NCI-H82 treated with DMSO at 0.1 percent for 48 hours (cell line): ENCODE measurements around the gene SPTBN2.
"Not testable (repeated sequence)": the region's sequence is repeated elsewhere in the genome, so short reads cannot be mapped to it uniquely, and the experiment has no call there.

Experiments
- DNase-seq: peaks from one replicate; lab custom pipeline; 2025; ENCODE audit not compliant: unreplicated experiment; lab: John Stamatoyannopoulos, UW

The SPTBN2 gene

DNA sequence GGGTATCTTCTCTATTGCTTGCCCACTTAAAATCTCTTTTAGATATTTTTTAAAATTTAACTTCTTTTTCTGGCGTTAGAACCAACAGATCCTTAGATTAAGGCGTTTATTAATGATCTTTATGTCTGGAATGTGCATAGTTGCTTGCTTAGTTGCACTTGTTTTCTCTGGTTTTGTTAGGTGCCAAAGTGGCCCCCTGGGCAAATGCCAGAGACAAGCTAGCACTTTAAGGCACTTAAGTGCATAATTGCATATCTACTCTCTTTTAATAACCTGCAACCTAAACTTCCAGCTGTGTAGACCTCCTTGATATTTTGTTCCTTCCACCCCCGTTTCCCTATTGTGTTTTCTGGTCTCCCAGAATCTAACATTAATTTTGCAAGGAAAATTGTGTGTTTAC, 87.2 kb downstream of the SPTBN2 start:
- no peak for DNase-seq

DNA sequence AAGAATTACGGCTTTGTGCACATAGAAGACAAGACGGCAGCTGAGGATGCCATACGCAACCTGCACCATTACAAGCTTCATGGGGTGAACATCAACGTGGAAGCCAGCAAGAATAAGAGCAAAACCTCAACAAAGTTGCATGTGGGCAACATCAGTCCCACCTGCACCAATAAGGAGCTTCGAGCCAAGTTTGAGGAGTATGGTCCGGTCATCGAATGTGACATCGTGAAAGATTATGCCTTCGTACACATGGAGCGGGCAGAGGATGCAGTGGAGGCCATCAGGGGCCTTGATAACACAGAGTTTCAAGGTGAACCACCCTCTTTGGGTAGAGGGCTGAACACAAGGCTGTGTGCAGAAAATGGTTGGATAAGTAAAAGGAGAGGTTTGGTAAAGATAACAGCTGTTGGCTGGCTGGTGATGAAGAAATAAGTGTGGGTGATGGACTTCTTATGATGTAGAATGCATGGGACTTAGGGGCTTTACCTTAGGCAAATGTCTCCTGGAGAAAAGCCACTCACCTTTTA, 89.1 kb downstream of the SPTBN2 start:
- not testable (repeated sequence) for DNase-seq

DNA sequence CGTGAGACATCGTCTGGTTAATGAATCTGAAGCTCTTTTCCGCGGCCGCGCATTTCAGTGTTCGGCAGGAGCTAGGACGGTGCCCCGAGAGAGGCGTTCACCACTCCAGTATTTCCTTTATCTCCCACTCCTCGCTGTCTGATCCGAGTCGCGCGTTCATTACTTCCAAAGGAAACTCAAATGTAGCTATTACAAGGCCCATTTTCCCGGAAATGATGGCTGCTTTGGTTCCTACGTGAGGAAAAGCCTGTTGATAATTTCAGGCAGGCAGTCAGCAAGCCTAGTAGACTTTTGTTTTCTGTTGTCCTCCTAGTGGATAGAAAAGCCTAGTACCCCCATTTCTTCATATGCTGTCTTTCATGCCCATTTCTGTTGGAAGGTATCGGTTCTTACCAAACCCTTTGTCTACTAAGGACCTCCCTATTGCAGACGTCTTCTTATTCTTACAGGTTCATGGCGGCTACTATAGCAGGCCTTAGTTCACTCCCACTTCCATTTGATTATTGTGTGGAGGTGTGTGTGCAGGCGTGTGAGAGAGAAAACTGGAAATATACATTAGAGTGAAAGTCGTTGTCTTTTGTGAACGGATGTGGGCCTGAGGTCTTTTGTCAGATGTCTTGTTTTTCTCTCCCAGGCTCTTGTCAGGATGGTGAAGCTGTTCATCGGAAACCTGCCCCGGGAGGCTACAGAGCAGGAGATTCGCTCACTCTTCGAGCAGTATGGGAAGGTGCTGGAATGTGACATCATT, 89.8 kb downstream of the SPTBN2 start:
- DNase-seq = no peak

DNA sequence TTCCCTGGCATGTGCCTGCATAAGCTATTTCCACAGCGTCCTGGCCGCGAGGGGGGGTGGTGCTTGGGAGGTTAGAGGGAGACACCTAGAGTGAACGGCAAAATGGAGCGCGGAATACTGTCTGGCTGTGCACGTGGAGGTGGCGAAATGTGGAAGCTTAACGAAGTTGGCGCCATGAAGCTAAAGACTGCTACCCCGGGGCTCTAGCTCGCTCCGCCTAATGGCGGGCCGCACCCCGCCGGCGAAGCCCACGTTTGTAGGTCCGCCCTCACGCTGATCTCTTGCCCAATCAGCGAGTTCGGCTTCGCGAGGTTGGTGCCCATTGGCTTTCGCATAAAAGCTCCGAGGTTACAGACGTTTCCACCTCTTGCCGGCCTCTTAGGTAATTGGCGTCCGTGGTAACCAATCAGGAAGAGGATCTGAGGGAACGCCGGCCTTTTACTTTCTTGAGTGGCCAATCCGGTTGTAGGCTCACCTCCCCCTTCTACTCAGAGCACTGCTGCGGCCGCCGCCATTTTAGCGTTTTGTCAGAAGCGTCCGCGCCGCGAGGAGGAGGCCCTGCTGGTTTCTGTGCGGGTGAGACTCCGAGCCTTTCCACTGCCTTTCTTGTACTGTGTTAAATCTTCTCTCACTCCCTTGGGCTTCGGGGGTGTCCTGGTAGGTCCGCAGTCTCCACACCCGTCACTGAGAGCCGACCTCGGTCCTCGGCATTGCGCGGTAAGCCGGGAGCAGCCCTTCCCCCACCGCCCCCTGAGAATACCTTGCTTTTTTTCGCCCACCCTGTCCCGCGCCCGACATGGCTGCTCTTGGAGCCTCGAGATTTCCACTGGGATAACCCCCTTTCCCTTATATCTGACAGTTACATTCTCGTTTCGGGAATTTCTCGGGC, 90.6 kb downstream of the SPTBN2 start, which contains the start of gene RBM4:
Gene RBM4 (plus strand): TSS at position 527 of the 889 bp plus-strand sequence. CDS start 1,009 bp downstream, outside the sequence.
- peak; percentile 98 for DNase-seq

DNA sequence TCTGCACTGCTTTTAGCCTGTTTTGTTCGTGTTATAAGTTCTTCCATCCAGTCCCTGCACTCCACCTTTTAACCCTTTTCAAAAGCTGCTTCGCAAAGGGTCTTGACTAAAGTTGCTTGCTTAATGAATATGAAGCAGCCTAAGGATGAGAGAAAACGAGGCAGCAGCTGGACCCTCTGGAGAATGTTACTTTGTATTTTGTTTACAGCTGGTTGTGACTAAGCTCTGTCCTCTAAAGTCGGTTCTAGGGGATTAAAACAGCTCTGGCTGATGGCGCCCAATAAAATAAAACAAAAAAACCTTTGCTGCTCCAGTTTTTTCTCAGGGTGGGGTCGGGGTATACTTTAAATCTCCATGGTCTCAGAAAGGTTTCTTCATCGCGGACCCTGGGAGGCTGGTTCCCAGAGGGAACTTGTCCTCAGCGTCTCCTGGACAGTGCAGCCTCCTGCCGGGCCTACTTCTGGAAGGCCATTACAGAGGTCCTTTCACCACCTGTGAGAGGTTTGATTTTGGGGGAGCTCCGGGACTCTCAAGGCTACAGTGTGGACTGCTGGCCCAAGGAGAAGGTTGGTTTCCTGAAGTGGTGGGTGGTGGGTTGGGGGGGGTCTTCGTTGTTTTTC, 91.3 kb downstream of the SPTBN2 start:
- peak; percentile 45 for DNase-seq

- DNase-seq = peak; percentile 59
Observed at GRCh38 chr11:66636411-66636810, 92.6 kb downstream of the SPTBN2 start.
